SK-N-SH treated with all-trans-retinoic acid at 6 μM for 48 hours (cell line): Measurements from ENCODE around the gene SNCG.

Experiments used
- ATAC-seq: fragments of 200-7000 bp; cut with Tn5 transposase; 3 replicates; pipeline ENCODE4 v1.9.1; 2020; ENCODE audit warnings: mild to moderate bottlenecking, moderate library complexity
- ARNTL ChIP-seq: fragments of 450-650 bp; formaldehyde crosslinking; IDR thresholded peaks from 2 replicates; pipeline ENCODE4 v1.5.0; 2020; ENCODE audit warnings: low read depth, mild to moderate bottlenecking, moderate library complexity, borderline replicate concordance
- BACH2 ChIP-seq: fragments of 250-450 bp; sonication (Bioruptor Pico); IDR thresholded peaks from 2 replicates; pipeline ENCODE4 v1.9.0; 2021; ENCODE audit warnings: mild to moderate bottlenecking, borderline replicate concordance
- CREB5 ChIP-seq: fragments of 250-450 bp; sonication (Bioruptor Pico); IDR thresholded peaks from 2 replicates; pipeline ENCODE4 v1.5.1; 2020; ENCODE audit warnings: low read depth, mild to moderate bottlenecking, moderate library complexity
- CSRNP3 ChIP-seq: fragments of 250-450 bp; sonication (Bioruptor Pico); IDR thresholded peaks from 2 replicates; pipeline ENCODE4 v1.5.1; 2021; ENCODE audit warnings: mild to moderate bottlenecking, moderate library complexity
- ESRRG ChIP-seq: fragments of 250-450 bp; sonication (Bioruptor Pico); IDR thresholded peaks from 2 replicates; pipeline ENCODE4 v1.6.1; 2021; ENCODE audit warnings: mild to moderate bottlenecking
- PATZ1 ChIP-seq: fragments of 250-450 bp; sonication (Bioruptor Pico); IDR thresholded peaks from 2 replicates; pipeline ENCODE4 v1.8.0; 2020; ENCODE audit warnings: mild to moderate bottlenecking, moderate library complexity, borderline replicate concordance
- POU6F1 ChIP-seq: fragments of 250-450 bp; sonication (Bioruptor Pico); IDR thresholded peaks from 2 replicates; pipeline ENCODE4 v1.8.0; 2021; ENCODE audit warnings: low read depth, mild to moderate bottlenecking, moderate library complexity, borderline replicate concordance
- PPARA ChIP-seq: fragments of 250-450 bp; sonication (Bioruptor Pico); IDR thresholded peaks from 2 replicates; pipeline ENCODE4 v1.5.0; 2020; ENCODE audit warnings: mild to moderate bottlenecking, borderline replicate concordance
- SNAI2 ChIP-seq: fragments of 250-450 bp; sonication (Bioruptor Pico); IDR thresholded peaks from 2 replicates; pipeline ENCODE4 v1.5.0; 2020; ENCODE audit warnings: mild to moderate bottlenecking, moderate library complexity
- TOX ChIP-seq: fragments of 250-450 bp; sonication (Bioruptor Pico); IDR thresholded peaks from 2 replicates; pipeline ENCODE4 v1.8.0; 2021; ENCODE audit warnings: mild to moderate bottlenecking, moderate library complexity, borderline replicate concordance
- TSHZ2 ChIP-seq: fragments of 250-450 bp; sonication (Bioruptor Pico); IDR thresholded peaks from 2 replicates; pipeline ENCODE4 v1.5.0; 2020; ENCODE audit warnings: mild to moderate bottlenecking, moderate library complexity
- ZC3H10 ChIP-seq: fragments of 250-450 bp; sonication (Bioruptor Pico); IDR thresholded peaks from 2 replicates; pipeline ENCODE4 v1.5.1; 2021; ENCODE audit warnings: mild to moderate bottlenecking, moderate library complexity
- ZFP3 ChIP-seq: fragments of 250-450 bp; sonication (Bioruptor Pico); IDR thresholded peaks from 2 replicates; pipeline ENCODE4 v1.5.0; 2020; ENCODE audit warnings: mild to moderate bottlenecking, moderate library complexity
- ZFP30 ChIP-seq: fragments of 450-650 bp; formaldehyde crosslinking; IDR thresholded peaks from 2 replicates; pipeline ENCODE4 v1.5.0; 2022; ENCODE audit warnings: mild to moderate bottlenecking, moderate library complexity
- ZNF70 ChIP-seq: fragments of 450-650 bp; formaldehyde crosslinking; IDR thresholded peaks from 2 replicates; pipeline ENCODE4 v1.5.0; 2020; ENCODE audit warnings: mild to moderate bottlenecking, moderate library complexity
- ZNF8 ChIP-seq: fragments of 450-650 bp; formaldehyde crosslinking; IDR thresholded peaks from 2 replicates; pipeline ENCODE4 v1.5.0; 2020; ENCODE audit warnings: mild to moderate bottlenecking, moderate library complexity

Gene SNCG

GRCh38 chr10:86941426-86941825 lies 17.0 kb upstream of the SNCG start (continued):
- TF ChIP-seq CSRNP3 (CRISPR knock-in tag) (no peak), ZNF70 (CRISPR knock-in tag) (no peak), ZNF8 (no peak), ZC3H10 (no peak)

GRCh38 chr10:86941991-86942421 lies 16.4 kb upstream of the SNCG start:
- no peak for TF ChIP-seq ZFP3 (CRISPR knock-in tag)
- TF ChIP-seq TSHZ2: no peak
- no peak for TF ChIP-seq ZNF70 (CRISPR knock-in tag)
- TF ChIP-seq TOX (CRISPR knock-in tag): no peak
- no peak for TF ChIP-seq ESRRG (CRISPR knock-in tag)
- no peak for TF ChIP-seq CREB5
- no peak for TF ChIP-seq PPARA (CRISPR knock-in tag)
- no peak for TF ChIP-seq POU6F1
- no peak for TF ChIP-seq ARNTL
- no peak for TF ChIP-seq SNAI2 (CRISPR knock-in tag)
- no peak for ATAC-seq

- ATAC-seq: no peak
- TF ChIP-seq ZFP3 (CRISPR knock-in tag) (no peak), BACH2 (CRISPR knock-in tag) (no peak)
Measured at GRCh38 chr10:86942441-86943315, 15.7 kb upstream of the SNCG start.

- no peak for ATAC-seq
Measured at GRCh38 chr10:86943316-86944030, 14.9 kb upstream of the SNCG start.

More at GRCh38 chr10:86943316-86944030, 14.9 kb upstream of the SNCG start:
- no peak for TF ChIP-seq CSRNP3 (CRISPR knock-in tag)
- no peak for TF ChIP-seq PATZ1 (CRISPR knock-in tag)
- TF ChIP-seq ZFP30 (CRISPR knock-in tag): no peak
- TF ChIP-seq TSHZ2: no peak
- no peak for TF ChIP-seq SNAI2 (CRISPR knock-in tag)
- TF ChIP-seq ZFP3 (CRISPR knock-in tag): no peak
- TF ChIP-seq ARNTL: no peak
- TF ChIP-seq ZC3H10: no peak
- no peak for TF ChIP-seq ZNF70 (CRISPR knock-in tag)
